GM21576 (cell line): Measurements from ENCODE around the gene FAM20C.

ENCODE experiments used
- ATAC-seq: cut with Tn5 transposase; IDR thresholded peaks from one replicate; pipeline ENCODE4 v1.9.1; 2021; ENCODE audit warnings: mild to moderate bottlenecking, moderate library complexity; ENCODE audit not compliant: unreplicated experiment

Gene FAM20C

GRCh38 chr7:158771-159170 lies 33.6 kb upstream of the FAM20C start:
- ATAC-seq, result no peak

DNA sequence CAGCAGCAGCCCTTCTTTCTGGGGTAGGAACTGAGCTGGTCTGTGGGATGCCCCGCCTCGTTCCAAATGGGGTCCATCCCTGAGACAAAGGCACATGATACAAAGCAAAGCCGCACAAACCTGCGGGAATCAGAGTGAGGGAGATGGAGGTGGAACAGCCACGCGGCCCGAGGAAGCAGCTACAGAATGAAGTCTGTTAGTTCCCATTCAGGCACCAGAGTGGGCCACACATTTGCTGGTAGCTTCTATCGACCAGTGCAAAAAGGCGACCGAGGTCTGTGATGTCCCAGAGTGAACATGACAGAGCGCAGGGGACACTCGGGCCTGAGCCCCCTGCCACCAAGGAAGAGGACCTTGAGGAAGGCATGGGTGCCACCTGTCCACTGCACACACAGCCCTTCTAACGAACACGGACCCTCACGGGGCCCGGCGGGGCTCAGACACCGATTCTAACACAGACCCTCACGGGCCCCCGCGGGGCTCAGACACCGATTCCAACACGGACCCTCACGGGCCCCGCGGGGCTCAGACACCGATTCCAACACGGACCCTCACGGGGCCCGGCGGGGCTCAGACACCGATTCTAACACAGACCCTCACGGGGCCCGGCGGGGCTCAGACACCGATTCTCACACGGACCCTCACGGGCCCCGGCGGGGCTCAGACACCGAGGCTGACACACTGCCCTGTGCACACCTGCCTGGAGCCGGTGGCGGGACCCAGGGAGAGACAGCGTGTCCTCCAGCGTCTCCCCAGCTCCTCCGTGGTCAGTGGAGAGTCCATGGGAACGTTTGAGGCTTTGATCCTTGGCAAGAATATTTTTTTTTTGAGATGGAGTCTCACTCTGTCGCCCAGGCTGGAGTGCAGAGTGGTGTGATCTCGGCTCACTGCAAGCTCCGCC lies 32.8 kb upstream of the FAM20C start:
- ATAC-seq, result no peak

DNA sequence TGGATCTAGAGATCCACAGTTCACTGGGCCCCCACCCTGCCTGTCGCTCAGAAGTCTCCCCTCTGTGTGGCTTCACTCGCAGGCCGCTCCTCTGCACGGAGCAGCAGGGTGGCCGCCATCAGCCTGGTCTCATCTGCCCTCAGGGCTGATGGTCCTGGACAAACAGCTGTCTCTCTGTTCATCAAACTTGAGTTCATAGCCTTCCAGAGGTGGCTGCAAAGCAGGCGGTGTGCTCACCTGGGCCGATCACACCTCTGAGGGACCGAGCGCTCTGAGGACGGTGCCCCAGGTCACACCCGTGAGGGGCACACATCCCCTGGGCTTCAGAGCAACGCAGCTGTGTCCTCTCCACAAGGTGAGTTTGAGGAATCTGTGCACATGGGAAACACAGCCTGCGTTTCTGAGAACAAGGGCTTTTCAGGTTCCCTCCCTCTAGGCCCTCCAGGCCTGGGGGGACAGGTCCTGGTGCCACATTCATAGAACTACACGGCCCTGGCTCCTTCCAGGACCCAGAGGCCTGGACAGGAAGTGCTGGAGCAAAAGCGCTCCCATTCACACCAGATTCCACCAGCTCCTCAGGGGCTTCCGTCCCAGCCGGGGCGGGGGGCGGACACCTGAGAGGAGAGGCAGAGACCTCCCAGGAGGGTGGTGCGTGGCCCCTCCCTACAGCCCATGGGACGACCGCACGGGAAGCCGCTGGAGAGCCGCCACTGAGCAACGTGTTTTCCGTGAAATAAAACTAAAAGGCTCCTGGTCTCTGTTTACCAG lies 31.2 kb upstream of the FAM20C start:
- no peak for ATAC-seq

GRCh38 chr7:162632-163297 lies 29.6 kb upstream of the FAM20C start:
- ATAC-seq, result no peak

DNA sequence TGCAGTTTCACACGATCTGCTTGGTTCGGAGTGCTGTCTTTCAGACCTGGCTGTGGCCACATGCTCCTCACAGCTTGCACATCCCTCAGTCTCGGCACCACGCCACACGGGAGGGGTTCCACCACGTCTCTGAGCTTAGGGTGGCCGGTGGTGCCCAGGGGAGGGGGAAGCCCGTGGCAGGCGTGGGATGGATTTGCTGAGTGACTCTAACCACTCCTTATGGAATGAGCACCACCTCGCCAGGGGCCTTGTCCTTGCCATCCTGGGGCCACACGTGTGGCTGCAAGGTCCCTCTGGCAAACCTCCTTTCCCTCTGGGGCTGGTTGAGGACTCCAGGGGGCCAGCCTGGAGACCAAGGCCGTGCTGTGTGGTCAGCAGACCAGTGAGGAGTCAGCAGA lies 29.1 kb upstream of the FAM20C start:
- no peak for ATAC-seq

GRCh38 chr7:163971-164881 lies 28.1 kb upstream of the FAM20C start:
- ATAC-seq, result no peak

GRCh38 chr7:164882-165660 lies 27.3 kb upstream of the FAM20C start:
- no peak for ATAC-seq

DNA sequence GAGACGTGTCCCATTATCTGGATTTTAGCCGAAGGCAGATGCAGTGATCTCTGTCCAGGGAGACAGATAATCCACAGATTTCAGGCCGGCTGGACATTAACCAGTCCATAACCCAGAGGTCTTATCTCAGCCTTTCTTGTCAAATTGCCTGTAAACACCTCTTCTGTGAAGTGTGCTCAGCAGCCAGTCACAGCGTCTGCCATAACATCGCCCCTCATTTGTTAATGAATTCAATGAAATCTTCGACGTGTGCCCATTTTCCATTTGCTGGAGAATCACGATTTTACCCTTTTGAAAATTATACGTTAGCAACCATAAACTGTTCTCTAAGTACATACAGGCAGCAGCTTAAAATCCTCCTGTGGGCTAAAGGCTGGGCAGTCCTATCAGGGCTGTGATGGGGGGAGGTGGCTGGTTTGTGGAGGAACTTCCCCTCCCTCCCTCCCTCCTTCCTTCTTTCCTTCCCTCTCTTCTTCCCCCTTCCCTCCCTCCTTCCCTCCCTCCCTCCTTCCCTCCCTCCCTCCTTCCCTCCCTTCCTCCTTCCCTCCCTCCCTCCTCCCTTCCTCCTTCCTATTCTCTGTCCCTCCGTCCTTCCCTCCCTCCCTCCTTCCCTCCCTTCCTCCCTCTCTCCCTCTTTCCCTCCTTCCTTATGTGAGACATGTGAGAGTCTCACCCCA lies 26.6 kb upstream of the FAM20C start:
- no peak for ATAC-seq

GRCh38 chr7:166338-167060 lies 25.9 kb upstream of the FAM20C start:
- ATAC-seq, result no peak

GRCh38 chr7:167090-167855 lies 25.1 kb upstream of the FAM20C start:
- ATAC-seq, result no peak

DNA sequence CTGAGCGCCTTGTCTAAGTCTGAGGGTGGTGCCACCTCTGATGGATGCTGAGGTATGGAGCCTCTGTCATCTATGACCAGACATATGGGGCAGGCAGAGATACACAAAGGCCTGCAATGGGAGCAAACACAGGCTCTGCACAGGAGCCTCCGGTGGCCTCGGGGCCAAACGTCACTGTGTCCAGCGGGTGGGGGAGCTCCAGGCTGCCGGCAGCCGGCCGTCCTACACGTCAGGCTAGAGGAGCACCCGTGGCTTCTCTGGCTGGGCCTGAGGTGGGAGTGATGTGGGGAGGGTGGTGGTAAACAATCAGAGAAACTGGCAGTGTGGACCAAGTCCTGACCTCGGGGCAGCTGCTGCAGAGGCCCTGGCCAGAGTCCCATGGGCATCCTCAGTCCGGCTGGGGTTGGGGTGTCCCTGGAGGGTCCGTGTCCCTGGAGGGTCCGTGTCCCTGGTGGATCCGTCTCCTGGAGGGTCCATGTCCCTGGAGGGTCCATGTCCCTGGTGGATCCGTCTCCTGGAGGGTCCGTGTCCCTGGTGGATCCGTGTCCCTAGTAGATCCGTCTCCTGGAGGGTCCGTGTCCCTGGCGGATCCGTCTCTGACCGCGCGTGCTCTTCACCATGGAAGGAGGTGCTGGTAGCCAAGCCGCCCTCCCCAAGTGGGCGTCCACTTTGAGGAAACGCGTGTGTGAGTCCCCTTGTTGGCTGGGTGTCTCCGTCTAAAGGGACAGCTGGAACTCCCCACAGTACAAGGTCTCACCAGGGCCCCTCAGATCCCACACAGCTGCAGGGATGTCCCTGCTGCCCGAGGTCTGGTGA lies 24.2 kb upstream of the FAM20C start:
- ATAC-seq, result no peak

DNA sequence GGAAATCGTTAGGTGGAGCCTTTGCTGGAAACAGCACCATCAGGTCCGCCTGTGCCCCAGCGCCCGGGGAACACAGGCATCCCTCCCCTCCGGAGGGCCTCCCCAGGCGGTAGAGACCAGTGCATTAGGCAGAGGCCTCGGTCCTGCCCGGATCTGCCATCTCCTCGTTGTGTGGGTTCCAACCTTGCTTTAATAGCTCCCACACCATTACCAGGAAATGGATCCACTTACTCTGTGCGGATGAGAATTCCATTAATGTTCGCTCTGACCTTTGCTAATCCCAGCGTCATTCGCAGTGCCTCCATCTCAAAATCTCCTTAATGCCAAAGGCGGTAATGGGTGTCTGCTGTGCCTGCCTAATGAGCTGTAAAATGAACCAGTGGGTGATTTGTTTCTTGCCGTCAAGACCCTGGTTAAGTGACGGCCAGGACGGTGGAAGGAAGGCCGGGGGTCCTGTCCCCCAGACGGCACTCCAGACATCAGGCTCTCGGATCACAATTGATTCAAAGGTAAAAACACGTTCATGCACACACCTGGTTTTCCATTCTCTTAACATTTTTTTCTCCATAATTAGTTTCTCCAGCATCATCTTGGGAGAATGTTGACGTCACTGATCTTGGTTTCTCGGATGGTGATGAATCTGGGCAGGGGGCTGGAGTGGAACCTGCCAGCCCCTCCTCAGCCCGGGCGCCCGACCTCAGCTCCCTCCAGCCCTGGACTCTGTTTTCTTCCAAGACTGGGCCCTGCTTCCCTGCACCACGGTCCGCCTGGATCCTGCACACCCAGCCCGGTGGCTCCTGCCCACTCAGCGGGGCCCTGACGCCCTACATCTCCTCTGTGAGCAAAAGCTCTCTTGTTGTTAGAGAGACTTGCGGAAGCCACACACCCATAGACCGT lies 22.8 kb upstream of the FAM20C start:
- no peak for ATAC-seq

GRCh38 chr7:170551-171363 lies 21.6 kb upstream of the FAM20C start:
- ATAC-seq, result no peak

DNA sequence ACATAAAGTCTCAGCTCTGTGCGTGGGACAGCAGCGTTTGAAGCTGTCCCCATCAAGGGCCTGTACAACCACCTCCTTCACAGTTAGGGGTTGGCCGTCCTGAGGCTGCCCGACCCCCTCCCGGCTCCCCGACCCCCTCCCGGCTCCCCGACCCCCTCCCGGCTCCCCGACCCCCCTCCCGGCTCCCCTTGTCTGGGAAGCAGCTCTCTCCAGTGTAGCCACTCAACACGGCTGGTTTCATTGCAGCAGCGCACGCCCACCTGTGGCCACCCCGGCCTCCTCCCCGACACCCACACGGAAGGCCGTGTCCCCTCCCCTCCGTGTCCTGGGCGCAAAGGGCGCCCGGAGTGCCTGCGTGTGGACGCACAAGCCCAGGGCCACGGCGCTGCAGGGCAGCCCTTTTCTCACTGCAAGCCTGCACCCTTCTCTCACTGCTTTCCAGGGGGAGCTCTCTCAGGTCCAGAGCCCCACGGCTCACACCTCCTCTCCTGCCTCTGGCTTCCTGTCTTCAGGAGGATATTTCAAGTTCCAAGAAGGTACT lies 20.9 kb upstream of the FAM20C start:
- ATAC-seq, result no peak
